Nephron (organoid): ENCODE results near the gene UXS1.

Experiments
- H3K27ac Mint-ChIP-seq, 3 experiments: 2 replicates each; pipeline ENCODE4 v1.8.0; 2020; ENCODE audit warnings: mixed read lengths in 3 of 3, mild to moderate bottlenecking in 2 of 3, moderate library complexity in 1 of 3
- H3K27me3 Mint-ChIP-seq: 2 replicates; pipeline ENCODE4 v1.8.0; 2021; ENCODE audit warnings: low read depth, mild to moderate bottlenecking, moderate library complexity, mixed read lengths
- H3K36me3 Mint-ChIP-seq: 2 replicates; pipeline ENCODE4 v1.8.0; 2020; ENCODE audit warnings: low read depth, mixed read lengths
- H3K4me1 Mint-ChIP-seq: 2 replicates; pipeline ENCODE4 v1.8.0; 2020; ENCODE audit warnings: mixed read lengths
- H3K4me3 Mint-ChIP-seq, 3 experiments: 2 replicates each; pipeline ENCODE4 v1.8.0; 2020; ENCODE audit warnings: mild to moderate bottlenecking in 3 of 3, mixed read lengths in 3 of 3, moderate library complexity in 2 of 3
- H3K9me3 Mint-ChIP-seq: 2 replicates; pipeline ENCODE4 v1.8.0; 2020; ENCODE audit warnings: mixed read lengths
- TF ChIP-seq, protein P1 (sequence below), 3 experiments: fragments of 200-600 bp; sonication (generic); IDR thresholded peaks; one replicate each; pipeline ENCODE4 v1.5.0; 2021; ENCODE audit warnings: antibody characterized with exemption in 3 of 3; ENCODE audit not compliant: unreplicated experiment in 3 of 3

Gene UXS1

DNA sequence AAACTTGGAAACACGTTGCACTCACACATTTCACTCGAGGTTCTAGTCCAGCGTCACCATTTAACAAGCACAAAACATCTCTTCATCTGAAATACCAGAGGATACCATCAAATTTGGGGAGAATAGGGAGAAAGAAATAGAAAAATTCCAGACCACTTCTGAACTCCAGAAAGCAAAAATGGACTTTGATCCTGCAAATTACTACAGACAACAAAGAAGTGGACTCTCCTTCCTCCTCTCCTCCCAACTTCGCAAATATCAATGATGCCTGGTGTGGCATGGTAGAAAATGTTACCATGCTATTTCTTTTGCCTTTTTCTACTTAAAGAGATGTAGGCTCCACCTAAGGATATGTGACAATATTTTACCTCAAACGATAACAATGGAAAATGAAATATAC, 13.5 kb downstream of the UXS1 start:
- H3K36me3 Mint-ChIP-seq: peaks cover 11% of the 10 kb centered on the region
- no peak overlapping the region for H3K27ac Mint-ChIP-seq
- no peaks in the 10 kb centered on the region for H3K9me3 Mint-ChIP-seq
- no peaks in the 10 kb centered on the region for H3K27me3 Mint-ChIP-seq
- TF ChIP-seq, protein P1, sequence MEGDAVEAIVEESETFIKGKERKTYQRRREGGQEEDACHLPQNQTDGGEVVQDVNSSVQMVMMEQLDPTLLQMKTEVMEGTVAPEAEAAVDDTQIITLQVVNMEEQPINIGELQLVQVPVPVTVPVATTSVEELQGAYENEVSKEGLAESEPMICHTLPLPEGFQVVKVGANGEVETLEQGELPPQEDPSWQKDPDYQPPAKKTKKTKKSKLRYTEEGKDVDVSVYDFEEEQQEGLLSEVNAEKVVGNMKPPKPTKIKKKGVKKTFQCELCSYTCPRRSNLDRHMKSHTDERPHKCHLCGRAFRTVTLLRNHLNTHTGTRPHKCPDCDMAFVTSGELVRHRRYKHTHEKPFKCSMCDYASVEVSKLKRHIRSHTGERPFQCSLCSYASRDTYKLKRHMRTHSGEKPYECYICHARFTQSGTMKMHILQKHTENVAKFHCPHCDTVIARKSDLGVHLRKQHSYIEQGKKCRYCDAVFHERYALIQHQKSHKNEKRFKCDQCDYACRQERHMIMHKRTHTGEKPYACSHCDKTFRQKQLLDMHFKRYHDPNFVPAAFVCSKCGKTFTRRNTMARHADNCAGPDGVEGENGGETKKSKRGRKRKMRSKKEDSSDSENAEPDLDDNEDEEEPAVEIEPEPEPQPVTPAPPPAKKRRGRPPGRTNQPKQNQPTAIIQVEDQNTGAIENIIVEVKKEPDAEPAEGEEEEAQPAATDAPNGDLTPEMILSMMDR (IDR thresholded peaks at IDR 0.05; ENCODE audit: unreplicated experiment in 3 of 3): no peak
- H3K4me1 Mint-ChIP-seq: peaks cover 33% of the 10 kb centered on the region
- no peak overlapping the region for H3K4me3 Mint-ChIP-seq

DNA sequence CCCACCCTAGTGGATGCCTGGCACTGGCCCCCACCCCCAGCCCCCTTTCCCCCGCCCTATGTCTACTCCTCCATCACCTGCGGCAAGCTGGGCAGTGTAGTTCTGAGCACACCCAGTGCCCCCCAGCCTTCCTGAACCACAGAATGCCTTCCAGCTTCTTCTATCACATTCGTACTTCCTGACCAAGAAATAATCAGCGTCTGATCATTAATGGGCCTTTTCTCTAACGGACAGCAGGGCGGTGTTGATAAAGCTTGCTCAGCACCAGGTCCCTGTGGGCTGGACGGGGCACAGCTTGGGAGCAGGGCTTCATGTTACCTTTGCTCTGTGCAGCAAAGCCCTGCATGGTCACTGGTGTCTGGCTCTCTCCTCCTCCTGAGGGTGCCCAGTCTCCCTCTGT, 15.4 kb downstream of the UXS1 start:
- no peak overlapping the region for H3K4me3 Mint-ChIP-seq
- H3K9me3 Mint-ChIP-seq: no peaks in the 10 kb centered on the region
- peaks cover 36% of the 10 kb centered on the region for H3K4me1 Mint-ChIP-seq
- no peak overlapping the region for H3K27ac Mint-ChIP-seq
- TF ChIP-seq, protein P1 (IDR thresholded peaks at IDR 0.05; ENCODE audit: unreplicated experiment in 3 of 3): no peak
- H3K36me3 Mint-ChIP-seq: peaks cover 5% of the 10 kb centered on the region
- H3K27me3 Mint-ChIP-seq: no peaks in the 10 kb centered on the region

- TF ChIP-seq, protein P1 (IDR thresholded peaks at IDR 0.05; ENCODE audit: unreplicated experiment in 3 of 3): no peak
- Mint-ChIP-seq H3K27ac (no peak overlapping the region), H3K27me3 (no peaks in the 10 kb centered on the region), H3K36me3 (peaks cover 5% of the 10 kb centered on the region), H3K4me1 (peaks cover 25% of the 10 kb centered on the region), H3K4me3 (no peak overlapping the region), H3K9me3 (no peaks in the 10 kb centered on the region)
Observed at GRCh38 chr2:106177581-106177980, 16.5 kb downstream of the UXS1 start.

DNA sequence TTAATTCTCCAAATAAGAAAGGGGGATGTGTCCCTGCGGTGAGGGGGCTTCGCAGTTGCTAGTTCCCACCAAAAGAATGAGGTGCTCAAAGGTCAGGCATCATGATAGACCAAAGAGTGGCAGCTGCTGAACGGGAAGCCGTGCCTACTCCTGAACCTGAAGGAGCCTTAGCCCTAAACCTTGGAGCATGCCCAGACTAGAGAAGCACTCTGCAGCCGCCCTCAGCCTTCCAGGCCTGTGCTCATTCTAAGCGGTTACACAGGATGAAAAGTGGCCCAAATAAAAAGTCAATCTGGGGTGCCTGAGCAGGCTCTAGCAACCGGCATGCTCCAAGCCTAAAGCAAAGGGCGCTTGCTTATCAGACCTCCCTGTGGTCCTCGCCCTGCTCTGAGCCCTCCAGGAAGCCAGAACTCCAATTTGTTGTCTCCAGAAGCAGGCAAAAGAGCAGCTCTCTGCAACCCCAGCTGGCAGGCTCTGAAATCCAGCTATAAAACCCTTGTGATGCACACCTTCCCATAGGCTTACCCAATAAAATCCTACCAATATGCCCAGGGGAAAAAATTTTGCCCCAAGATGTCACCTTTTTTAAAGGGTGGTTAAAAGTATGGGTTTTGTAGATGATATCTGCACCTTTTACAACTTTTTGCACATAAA, 17.5 kb downstream of the UXS1 start:
- no peak overlapping the region for H3K4me3 Mint-ChIP-seq
- no peak overlapping the region for H3K27ac Mint-ChIP-seq

DNA sequence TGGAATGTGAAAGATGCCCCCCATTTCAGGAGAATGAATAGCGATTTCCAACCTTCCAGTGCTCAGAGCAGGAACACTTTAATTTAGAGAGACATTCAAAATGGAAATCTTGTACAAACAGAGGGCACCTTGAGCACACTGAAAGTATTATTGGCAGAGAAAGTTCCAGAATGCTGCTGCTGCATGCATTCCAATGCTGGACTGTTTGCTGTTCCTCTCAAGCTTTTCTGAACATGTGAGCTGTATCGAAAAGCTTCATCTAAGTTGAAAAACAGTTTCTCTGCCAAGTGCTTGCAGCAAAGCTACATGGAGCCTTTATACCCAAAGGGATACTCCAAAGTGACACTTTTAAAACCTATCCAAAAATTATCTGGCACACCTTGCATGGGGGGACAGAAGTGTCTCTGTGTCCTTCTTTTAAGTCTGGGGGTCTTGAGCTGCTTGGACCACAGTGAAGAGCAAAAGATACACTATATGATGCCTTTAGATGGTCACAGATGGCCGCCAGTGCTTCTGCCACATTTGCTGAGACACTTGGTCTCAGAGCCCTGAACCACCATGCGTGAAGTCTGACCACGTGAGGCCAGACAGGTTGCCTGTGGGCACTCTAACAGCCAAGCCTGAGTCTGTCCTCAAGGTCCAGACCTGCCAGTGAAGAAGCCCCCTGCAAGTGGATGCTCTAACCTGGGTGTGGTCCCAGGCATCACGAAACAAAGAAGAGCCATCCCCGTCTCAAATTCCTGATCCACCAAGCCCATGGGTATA, 18.8 kb downstream of the UXS1 start:
- peaks cover 20% of the 10 kb centered on the region for H3K4me1 Mint-ChIP-seq
- peaks cover 5% of the 10 kb centered on the region for H3K36me3 Mint-ChIP-seq
- no peaks in the 10 kb centered on the region for H3K27me3 Mint-ChIP-seq
- no peaks in the 10 kb centered on the region for H3K9me3 Mint-ChIP-seq
- no peak overlapping the region for H3K4me3 Mint-ChIP-seq
- no peak overlapping the region for H3K27ac Mint-ChIP-seq
- TF ChIP-seq, protein P1 (IDR thresholded peaks at IDR 0.05; ENCODE audit: unreplicated experiment in 3 of 3): no peak

More for the DNA sequence above, 17.5 kb downstream of the UXS1 start:
- no peaks in the 10 kb centered on the region for H3K9me3 Mint-ChIP-seq
- TF ChIP-seq, protein P1 (IDR thresholded peaks at IDR 0.05; ENCODE audit: unreplicated experiment in 3 of 3): no peak
- peaks cover 5% of the 10 kb centered on the region for H3K36me3 Mint-ChIP-seq
- H3K27me3 Mint-ChIP-seq: no peaks in the 10 kb centered on the region
- peaks cover 20% of the 10 kb centered on the region for H3K4me1 Mint-ChIP-seq
